T-helper 1 cell treated with Interleukin-12 subunit alpha and Interleukin-12 subunit beta and Interleukin-4 antibody, amounts not matched to agents 30 μg/mL and 1 μg/mL, for 36 hours (primary cell): ENCODE data around the gene PTPRM.

Source experiments
- H3K27ac Mint-ChIP-seq: one replicate; pipeline ENCODE4 v1.8.0; 2021; ENCODE audit warnings: mild to moderate bottlenecking, mixed read lengths
- H3K27me3 Mint-ChIP-seq: one replicate; pipeline ENCODE4 v1.8.0; 2021; ENCODE audit warnings: low read depth, mixed read lengths
- H3K36me3 Mint-ChIP-seq: one replicate; pipeline ENCODE4 v1.8.0; 2021; ENCODE audit warnings: low read depth, mixed read lengths
- H3K4me1 Mint-ChIP-seq: one replicate; pipeline ENCODE4 v1.8.0; 2021; ENCODE audit warnings: low read depth, mixed read lengths
- H3K4me3 Mint-ChIP-seq: one replicate; pipeline ENCODE4 v1.8.0; 2021; ENCODE audit warnings: mild to moderate bottlenecking, moderate library complexity, mixed read lengths
- H3K9me3 Mint-ChIP-seq: one replicate; pipeline ENCODE4 v1.8.0; 2021; ENCODE audit warnings: mixed read lengths

Gene PTPRM

GRCh38 chr18:7566567-7567473, at the start of gene PTPRM:
TSS of gene PTPRM (plus strand) at chr18:7567316. CDS start at chr18:7567819, 503 bp downstream.
- Mint-ChIP-seq H3K4me3 (no peak within 1 kb of the TSS), H3K27me3 (peaks cover 63% of the 10 kb centered on the region)

GRCh38 chr18:7517852-7518251, 49.3 kb upstream of the PTPRM start:
- Mint-ChIP-seq H3K4me3 (no peak overlapping the region), H3K4me1 (no peaks in the 10 kb centered on the region), H3K27ac (no peak overlapping the region), H3K27me3 (no peaks in the 10 kb centered on the region), H3K9me3 (no peaks in the 10 kb centered on the region), H3K36me3 (peaks cover 2% of the 10 kb centered on the region)

More at GRCh38 chr18:7566567-7567473, at the start of gene PTPRM:
- no peaks in the 10 kb centered on the region for H3K9me3 Mint-ChIP-seq
- no peaks in the 10 kb centered on the region for H3K36me3 Mint-ChIP-seq
- H3K4me1 Mint-ChIP-seq = no peaks in the 10 kb centered on the region
- H3K27ac Mint-ChIP-seq = no peak within 1 kb of the TSS

- Mint-ChIP-seq H3K27me3 (no peaks in the 10 kb centered on the region), H3K4me3 (no peak overlapping the region), H3K9me3 (no peaks in the 10 kb centered on the region), H3K36me3 (peaks cover 2% of the 10 kb centered on the region), H3K27ac (no peak overlapping the region), H3K4me1 (no peaks in the 10 kb centered on the region)
Observed at GRCh38 chr18:7520200-7520785, 46.8 kb upstream of the PTPRM start.

GRCh38 chr18:7521226-7521856, 45.8 kb upstream of the PTPRM start:
- Mint-ChIP-seq H3K27me3 (no peaks in the 10 kb centered on the region), H3K27ac (no peak overlapping the region)

GRCh38 chr18:7523772-7524171, 43.3 kb upstream of the PTPRM start:
- H3K4me3 Mint-ChIP-seq = no peak overlapping the region
- no peaks in the 10 kb centered on the region for H3K4me1 Mint-ChIP-seq
- H3K36me3 Mint-ChIP-seq = no peaks in the 10 kb centered on the region
- H3K27me3 Mint-ChIP-seq = no peaks in the 10 kb centered on the region
- no peaks in the 10 kb centered on the region for H3K9me3 Mint-ChIP-seq
- no peak overlapping the region for H3K27ac Mint-ChIP-seq

More at GRCh38 chr18:7521226-7521856, 45.8 kb upstream of the PTPRM start:
- Mint-ChIP-seq H3K4me3 (no peak overlapping the region), H3K36me3 (peaks cover 2% of the 10 kb centered on the region), H3K9me3 (no peaks in the 10 kb centered on the region), H3K4me1 (no peaks in the 10 kb centered on the region)

- Mint-ChIP-seq H3K4me1 (no peaks in the 10 kb centered on the region), H3K27ac (no peak overlapping the region), H3K36me3 (no peaks in the 10 kb centered on the region), H3K4me3 (no peak overlapping the region), H3K9me3 (no peaks in the 10 kb centered on the region), H3K27me3 (no peaks in the 10 kb centered on the region)
Observed at GRCh38 chr18:7524786-7525185, 42.3 kb upstream of the PTPRM start.

GRCh38 chr18:7532942-7533341, 34.2 kb upstream of the PTPRM start:
- Mint-ChIP-seq H3K27me3 (no peaks in the 10 kb centered on the region), H3K27ac (no peak overlapping the region), H3K9me3 (peaks cover 3% of the 10 kb centered on the region), H3K4me3 (no peak overlapping the region), H3K36me3 (no peaks in the 10 kb centered on the region), H3K4me1 (no peaks in the 10 kb centered on the region)

GRCh38 chr18:7535436-7536205, 31.5 kb upstream of the PTPRM start:
- Mint-ChIP-seq H3K4me1 (no peaks in the 10 kb centered on the region), H3K27me3 (no peaks in the 10 kb centered on the region), H3K9me3 (peaks cover 3% of the 10 kb centered on the region), H3K36me3 (no peaks in the 10 kb centered on the region), H3K27ac (no peak overlapping the region), H3K4me3 (no peak overlapping the region)

GRCh38 chr18:7537145-7537544, 30.0 kb upstream of the PTPRM start:
- H3K36me3 Mint-ChIP-seq = no peaks in the 10 kb centered on the region
- H3K4me1 Mint-ChIP-seq = no peaks in the 10 kb centered on the region
- no peak overlapping the region for H3K4me3 Mint-ChIP-seq

GRCh38 chr18:7541835-7542234, 25.3 kb upstream of the PTPRM start:
- peaks cover 3% of the 10 kb centered on the region for H3K9me3 Mint-ChIP-seq
- no peak overlapping the region for H3K27ac Mint-ChIP-seq
- no peaks in the 10 kb centered on the region for H3K4me1 Mint-ChIP-seq
- H3K4me3 Mint-ChIP-seq = no peak overlapping the region
- no peaks in the 10 kb centered on the region for H3K36me3 Mint-ChIP-seq
- H3K27me3 Mint-ChIP-seq = no peaks in the 10 kb centered on the region

More at GRCh38 chr18:7537145-7537544, 30.0 kb upstream of the PTPRM start:
- no peaks in the 10 kb centered on the region for H3K27me3 Mint-ChIP-seq
- no peak overlapping the region for H3K27ac Mint-ChIP-seq
- peaks cover 3% of the 10 kb centered on the region for H3K9me3 Mint-ChIP-seq

- H3K27ac Mint-ChIP-seq = no peak overlapping the region
- H3K4me1 Mint-ChIP-seq = no peaks in the 10 kb centered on the region
- H3K36me3 Mint-ChIP-seq = no peaks in the 10 kb centered on the region
- H3K9me3 Mint-ChIP-seq = no peaks in the 10 kb centered on the region
- H3K27me3 Mint-ChIP-seq = no peaks in the 10 kb centered on the region
- H3K4me3 Mint-ChIP-seq = no peak overlapping the region
Observed at GRCh38 chr18:7544686-7545085, 22.4 kb upstream of the PTPRM start.

- Mint-ChIP-seq H3K4me3 (no peak overlapping the region), H3K36me3 (no peaks in the 10 kb centered on the region), H3K27ac (no peak overlapping the region), H3K27me3 (no peaks in the 10 kb centered on the region), H3K4me1 (no peaks in the 10 kb centered on the region), H3K9me3 (no peaks in the 10 kb centered on the region)
Observed at GRCh38 chr18:7545734-7546133, 21.4 kb upstream of the PTPRM start.

- Mint-ChIP-seq H3K4me1 (no peaks in the 10 kb centered on the region), H3K27ac (no peak overlapping the region), H3K36me3 (no peaks in the 10 kb centered on the region), H3K9me3 (no peaks in the 10 kb centered on the region), H3K27me3 (no peaks in the 10 kb centered on the region), H3K4me3 (no peak overlapping the region)
Observed at GRCh38 chr18:7548221-7548620, 18.9 kb upstream of the PTPRM start.

GRCh38 chr18:7548721-7549120, 18.4 kb upstream of the PTPRM start:
- H3K4me3 Mint-ChIP-seq = no peak overlapping the region
- H3K4me1 Mint-ChIP-seq = no peaks in the 10 kb centered on the region
- no peaks in the 10 kb centered on the region for H3K36me3 Mint-ChIP-seq
- H3K9me3 Mint-ChIP-seq = no peaks in the 10 kb centered on the region
- H3K27ac Mint-ChIP-seq = no peak overlapping the region
- no peaks in the 10 kb centered on the region for H3K27me3 Mint-ChIP-seq
